Measurements from ENCODE around the gene STEEP1. TPM values are rescaled to one million over a fixed set of nuclear protein-coding genes. Genes with fewer than 3 reads are reported as not detected.
A peak's percentile ranks its signal among the peaks of the same experiment; 100 is the strongest.

Gene STEEP1
- total RNA-seq: 10 to 100 TPM; 25.1 to 27.0 TPM
- polyA plus RNA-seq (2013, experiment 1 of 2): 24.0 TPM
- 20.1 TPM for polyA plus RNA-seq (2013, experiment 2 of 2)
- 20.3 to 57.2 (median 29.1) reads per million in 172 experiments for total RNA-seq

DNA sequence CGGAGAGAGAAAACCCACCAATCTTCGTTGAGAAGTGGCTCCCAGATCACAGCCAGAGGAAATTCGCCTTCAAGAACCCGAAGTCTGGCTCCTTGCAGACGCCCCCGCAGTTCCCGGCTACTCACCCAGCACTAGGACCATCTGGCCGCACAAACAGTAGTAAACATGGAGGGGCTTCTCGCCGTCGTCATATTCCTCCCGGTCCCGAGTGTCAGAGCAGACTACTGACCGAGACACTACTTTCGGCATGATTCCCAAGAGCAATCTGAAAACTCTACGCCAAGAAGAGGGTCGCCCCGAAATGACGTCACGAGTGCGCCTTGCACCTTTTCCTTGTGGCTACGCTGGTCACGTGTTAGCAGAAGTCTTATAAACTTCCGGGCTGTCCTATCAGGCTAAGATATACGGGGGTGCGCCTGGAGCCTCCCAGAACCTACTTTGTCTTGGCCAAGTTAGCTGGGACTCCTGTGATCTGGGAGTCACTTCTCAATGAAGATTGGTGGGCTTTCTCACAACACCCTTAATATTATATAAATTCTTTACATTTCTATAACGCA lies at the start of gene STEEP1:
TSS of gene STEEP1 (minus strand) at position 303 of the 557 bp plus-strand sequence. CDS start at position 249, 54 bp downstream.
- peak within 1 kb of the TSS; percentile 75 for H3K4me3 ChIP-seq (ENCODE audit: low read length)
- intact Hi-C loops (cut with DNase I, micrococcal nuclease): loop anchor here (1.0 to 5.0 kb wide), 2 partner anchors 9 to 98 kb away; partner anchors contain the start of genes SLC25A5 (in 1 of the 2) and UBE2A (in 1 of the 2)

DNA sequence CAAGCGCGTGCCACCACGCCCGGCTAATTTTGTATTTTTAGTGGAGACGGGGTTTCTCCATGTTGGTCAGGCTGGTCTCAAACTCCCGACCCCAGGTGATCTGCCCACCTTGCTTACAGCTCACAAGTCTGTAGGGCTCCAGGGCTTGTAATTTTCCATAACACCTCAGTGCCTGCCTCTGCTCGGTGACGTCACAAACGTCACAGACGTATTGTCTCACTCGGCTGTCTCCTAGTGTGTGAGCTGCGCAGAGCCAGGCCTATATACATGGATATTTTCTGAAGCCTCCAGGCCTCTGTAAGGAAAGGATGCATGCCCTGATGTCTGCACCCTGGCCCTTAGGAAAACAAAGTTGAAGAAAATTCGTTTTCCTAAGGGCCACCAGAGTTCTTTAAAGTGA lies 49.6 kb upstream of the STEEP1 start:
- CTCF ChIA-PET: no interaction called here

More for the DNA sequence above, at the start of gene STEEP1:
- POLR2A ChIA-PET: interaction anchor here (0.5 to 2.4 kb wide), 2 partner anchors 9 to 30 kb away, joined by 5 to 23 read pairs; partner anchors contain the start of gene UBE2A
- H3K27me3 ChIP-seq (ENCODE audit: control insufficient read depth in 1 of 2, insufficient read depth in 2 of 2, low read length in 2 of 2): no peaks in the 10 kb centered on the region
- Mint-ChIP-seq H3K27me3 (no peaks in the 10 kb centered on the region), H3K36me3 (ENCODE audit: low read depth) (peaks cover 16% of the 10 kb centered on the region), H3K4me3 (peak within 1 kb of the TSS; percentile 97), H3K4me1 (ENCODE audit: low read depth) (peaks cover 24% of the 10 kb centered on the region), H3K27ac (peak within 1 kb of the TSS; percentile 94), H3K9me3 (no peaks in the 10 kb centered on the region)
- DNase-seq (peak; percentile 67 to 93 (median 82)), ATAC-seq (ENCODE audit: poor library complexity) (peak; percentile 96)
- H3K36me3 ChIP-seq (ENCODE audit: insufficient read depth, low read length): peaks cover 5% of the 10 kb centered on the region
- TF ChIP-seq, protein P1, sequence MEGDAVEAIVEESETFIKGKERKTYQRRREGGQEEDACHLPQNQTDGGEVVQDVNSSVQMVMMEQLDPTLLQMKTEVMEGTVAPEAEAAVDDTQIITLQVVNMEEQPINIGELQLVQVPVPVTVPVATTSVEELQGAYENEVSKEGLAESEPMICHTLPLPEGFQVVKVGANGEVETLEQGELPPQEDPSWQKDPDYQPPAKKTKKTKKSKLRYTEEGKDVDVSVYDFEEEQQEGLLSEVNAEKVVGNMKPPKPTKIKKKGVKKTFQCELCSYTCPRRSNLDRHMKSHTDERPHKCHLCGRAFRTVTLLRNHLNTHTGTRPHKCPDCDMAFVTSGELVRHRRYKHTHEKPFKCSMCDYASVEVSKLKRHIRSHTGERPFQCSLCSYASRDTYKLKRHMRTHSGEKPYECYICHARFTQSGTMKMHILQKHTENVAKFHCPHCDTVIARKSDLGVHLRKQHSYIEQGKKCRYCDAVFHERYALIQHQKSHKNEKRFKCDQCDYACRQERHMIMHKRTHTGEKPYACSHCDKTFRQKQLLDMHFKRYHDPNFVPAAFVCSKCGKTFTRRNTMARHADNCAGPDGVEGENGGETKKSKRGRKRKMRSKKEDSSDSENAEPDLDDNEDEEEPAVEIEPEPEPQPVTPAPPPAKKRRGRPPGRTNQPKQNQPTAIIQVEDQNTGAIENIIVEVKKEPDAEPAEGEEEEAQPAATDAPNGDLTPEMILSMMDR (IDR thresholded peaks at IDR 0.05): no peak
- H3K27ac ChIP-seq (ENCODE audit: low read depth in 1 of 2, low read length in 2 of 2): peak within 1 kb of the TSS; percentile 4 to 52
- no peaks in the 10 kb centered on the region for H3K9me3 ChIP-seq (ENCODE audit: control insufficient read depth in 1 of 2, insufficient read depth in 1 of 2, low read length in 2 of 2)
- H3K4me1 ChIP-seq (ENCODE audit: insufficient read depth, low read length): peaks cover 9% of the 10 kb centered on the region
- CTCF ChIA-PET: interaction anchor here (1.3 to 1.6 kb wide), 2 partner anchors 8 to 10 kb away, joined by 3 read pairs; no protein-coding TSS in a partner anchor

DNA sequence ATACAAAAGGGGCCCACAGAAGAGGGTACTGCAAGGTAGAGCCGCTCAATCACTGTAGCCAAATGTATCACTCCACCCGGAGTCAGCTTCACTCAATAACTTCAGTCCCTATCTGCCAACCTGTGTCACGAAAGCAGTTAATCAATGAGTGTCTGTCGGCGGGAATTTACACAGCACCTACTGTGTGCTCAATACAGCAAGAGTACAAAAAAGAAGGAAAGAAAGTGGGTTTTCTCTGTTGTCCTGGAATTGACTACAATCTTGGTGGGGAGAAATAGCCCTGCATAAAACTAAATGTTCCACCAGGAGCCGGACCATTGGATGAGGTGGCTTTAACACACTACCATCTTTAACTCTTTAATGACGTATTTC lies 41.8 kb upstream of the STEEP1 start:
- TF ChIP-seq, protein P1 (IDR thresholded peaks at IDR 0.05): no peak

More for the DNA sequence above, 49.6 kb upstream of the STEEP1 start:
- H3K27me3 Mint-ChIP-seq: no peaks in the 10 kb centered on the region
- H3K27me3 ChIP-seq (ENCODE audit: control insufficient read depth in 1 of 2, insufficient read depth in 2 of 2, low read length in 2 of 2): no peaks in the 10 kb centered on the region
- POLR2A ChIA-PET: no interaction called here
- H3K4me1 Mint-ChIP-seq (ENCODE audit: low read depth): peaks cover 6% of the 10 kb centered on the region
- no peaks in the 10 kb centered on the region for H3K9me3 Mint-ChIP-seq
- H3K36me3 Mint-ChIP-seq (ENCODE audit: low read depth): peaks cover 6% of the 10 kb centered on the region
- H3K4me3 ChIP-seq (ENCODE audit: low read length): no peak overlapping the region
- TF ChIP-seq, protein P1 (IDR thresholded peaks at IDR 0.05): no peak
- H3K27ac ChIP-seq (ENCODE audit: low read depth in 1 of 2, low read length in 2 of 2): no peak overlapping the region
- peaks cover 2% of the 10 kb centered on the region for H3K36me3 ChIP-seq (ENCODE audit: insufficient read depth, low read length)
- no peak overlapping the region for H3K4me3 Mint-ChIP-seq
- peak overlapping the region; percentile 27 for H3K27ac Mint-ChIP-seq
- no peak for DNase-seq
- H3K4me1 ChIP-seq (ENCODE audit: insufficient read depth, low read length): peaks cover 3% of the 10 kb centered on the region
- intact Hi-C loops (cut with DNase I, micrococcal nuclease): no loop called here
- H3K9me3 ChIP-seq (ENCODE audit: control insufficient read depth in 1 of 2, insufficient read depth in 1 of 2, low read length in 2 of 2): no peaks in the 10 kb centered on the region
- ATAC-seq (ENCODE audit: poor library complexity): no peak

More for the DNA sequence above, 41.8 kb upstream of the STEEP1 start:
- ChIA-PET CTCF (no interaction called here), POLR2A (interaction anchor here (0.7 to 2.3 kb wide), 6 partner anchors 33 to 185 kb away, joined by 3 to 27 read pairs (median 9); partner anchors contain the start of genes RPL39, SEPTIN6 and UBE2A)
- no peaks in the 10 kb centered on the region for H3K9me3 ChIP-seq (ENCODE audit: control insufficient read depth in 1 of 2, insufficient read depth in 1 of 2, low read length in 2 of 2)
- Mint-ChIP-seq H3K4me1 (ENCODE audit: low read depth) (peaks cover 44% of the 10 kb centered on the region), H3K27me3 (no peaks in the 10 kb centered on the region), H3K4me3 (peak overlapping the region; percentile 99), H3K9me3 (no peaks in the 10 kb centered on the region), H3K36me3 (ENCODE audit: low read depth) (peaks cover 28% of the 10 kb centered on the region), H3K27ac (peak overlapping the region; percentile 96)
- peak overlapping the region; percentile 82 to 90 for H3K27ac ChIP-seq (ENCODE audit: low read depth in 1 of 2, low read length in 2 of 2)
- H3K4me1 ChIP-seq (ENCODE audit: insufficient read depth, low read length): peaks cover 17% of the 10 kb centered on the region
- H3K4me3 ChIP-seq (ENCODE audit: low read length): peak overlapping the region; percentile 90
- peak in 1 of 14 experiments; percentile 11 for DNase-seq
- H3K27me3 ChIP-seq (ENCODE audit: control insufficient read depth in 1 of 2, insufficient read depth in 2 of 2, low read length in 2 of 2): no peaks in the 10 kb centered on the region
- ATAC-seq (ENCODE audit: poor library complexity): no peak
- H3K36me3 ChIP-seq (ENCODE audit: insufficient read depth, low read length): no peaks in the 10 kb centered on the region
- intact Hi-C loops (cut with DNase I, micrococcal nuclease): loop anchor here (2.0 to 10.0 kb wide), 6 partner anchors 32 to 180 kb away; partner anchors contain the start of genes SEPTIN6 (in 2 of the 2), UBE2A (in 2 of the 2) and SOWAHD (in 1 of the 2)
